ENCODE data around the gene ZNF775.

Gene ZNF775

DNA sequence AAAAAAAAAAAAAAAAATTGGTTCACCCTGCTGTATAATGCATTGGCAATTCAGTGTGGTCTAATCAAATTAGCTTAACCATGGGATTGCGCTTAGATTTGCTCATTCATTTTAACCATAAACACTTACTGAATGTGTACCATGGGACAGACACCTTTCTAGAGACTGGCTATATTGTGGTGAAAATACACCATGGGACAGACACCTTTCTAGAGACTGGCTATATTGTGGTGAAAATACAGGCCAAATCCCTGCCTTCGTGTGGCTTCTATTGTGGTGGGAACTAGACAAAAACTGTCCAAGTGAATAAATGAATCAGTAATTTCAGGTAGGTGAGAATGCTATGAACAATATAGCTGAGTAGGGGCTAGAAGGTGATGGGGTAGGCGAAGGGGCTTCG, 20.7 kb upstream of the ZNF775 start:
- H3K27ac Mint-ChIP-seq = no peak overlapping the region

GRCh38 chr7:150358988-150359621, 20.0 kb upstream of the ZNF775 start:
- Mint-ChIP-seq H3K4me1 (ENCODE audit: low read depth) (peaks cover 44% of the 10 kb centered on the region), H3K9me3 (no peaks in the 10 kb centered on the region), H3K36me3 (ENCODE audit: low read depth) (no peaks in the 10 kb centered on the region), H3K4me3 (no peak overlapping the region), H3K27me3 (peaks cover 8% of the 10 kb centered on the region), H3K27ac (peak overlapping the region; percentile 64)
- intact Hi-C loops (cut with micrococcal nuclease) = no loop called here

More for the DNA sequence above, 20.7 kb upstream of the ZNF775 start:
- no peak overlapping the region for H3K4me3 Mint-ChIP-seq
- H3K9me3 Mint-ChIP-seq = no peaks in the 10 kb centered on the region
- intact Hi-C loops (cut with micrococcal nuclease) = no loop called here
- H3K27me3 Mint-ChIP-seq = peaks cover 8% of the 10 kb centered on the region
- H3K36me3 Mint-ChIP-seq (ENCODE audit: low read depth) = no peaks in the 10 kb centered on the region
- H3K4me1 Mint-ChIP-seq (ENCODE audit: low read depth) = peaks cover 37% of the 10 kb centered on the region

DNA sequence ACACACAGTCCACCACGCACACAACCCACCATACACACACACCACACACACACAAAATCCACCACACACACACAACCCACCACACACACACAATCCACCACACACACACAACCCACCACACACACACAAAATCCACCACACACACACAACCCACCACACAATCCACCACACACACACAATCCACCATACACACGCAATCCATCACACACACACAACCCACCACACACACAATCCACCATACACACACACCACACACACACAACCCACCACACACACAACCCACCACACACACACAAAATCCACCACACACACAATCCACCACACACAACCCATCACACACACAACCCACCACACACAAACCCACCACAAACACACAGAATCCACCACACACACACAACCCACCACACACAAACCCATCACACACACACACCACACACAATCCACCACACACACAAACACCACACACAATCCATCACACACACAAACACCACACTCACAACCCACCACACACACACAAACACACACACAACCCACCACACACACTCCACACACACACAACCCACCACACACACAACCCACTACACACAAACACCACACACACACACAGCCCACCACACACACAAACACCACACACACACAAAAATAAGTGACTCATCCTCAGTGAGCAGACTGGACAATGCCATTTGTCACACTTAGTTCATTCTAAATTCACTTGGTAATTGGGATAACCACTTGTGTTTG, 19.3 kb upstream of the ZNF775 start:
- peak overlapping the region; percentile 64 for H3K27ac Mint-ChIP-seq
- H3K36me3 Mint-ChIP-seq (ENCODE audit: low read depth) = no peaks in the 10 kb centered on the region
- no peaks in the 10 kb centered on the region for H3K9me3 Mint-ChIP-seq
- H3K4me1 Mint-ChIP-seq (ENCODE audit: low read depth) = peaks cover 46% of the 10 kb centered on the region
- peaks cover 8% of the 10 kb centered on the region for H3K27me3 Mint-ChIP-seq
- intact Hi-C loops (cut with micrococcal nuclease) = no loop called here
- H3K4me3 Mint-ChIP-seq = no peak overlapping the region

- intact Hi-C loops (cut with micrococcal nuclease) = no loop called here
- peaks cover 52% of the 10 kb centered on the region for H3K4me1 Mint-ChIP-seq (ENCODE audit: low read depth)
Observed at GRCh38 chr7:150360363-150361058, 18.6 kb upstream of the ZNF775 start.

DNA sequence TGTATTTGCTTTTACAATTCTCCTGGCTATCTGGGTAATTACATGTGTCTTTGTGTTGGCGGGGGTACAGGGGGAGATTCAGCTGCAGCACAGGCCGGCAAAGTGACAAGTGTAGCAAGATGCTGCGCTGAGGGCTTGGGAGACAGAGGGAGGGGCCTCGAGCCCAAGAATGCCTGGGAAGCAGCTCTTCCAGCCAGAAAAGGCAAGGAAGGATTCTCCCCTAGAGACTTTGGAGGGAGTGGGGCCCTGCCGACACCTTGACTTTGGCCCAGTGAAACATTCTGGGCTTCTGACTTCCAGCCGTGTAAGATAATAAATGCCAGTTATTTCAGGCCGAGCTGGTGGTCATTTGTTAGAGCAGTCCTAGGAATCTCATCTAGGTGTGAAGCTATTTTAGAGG, 17.7 kb upstream of the ZNF775 start:
- Mint-ChIP-seq H3K4me1 (ENCODE audit: low read depth) (peaks cover 61% of the 10 kb centered on the region), H3K4me3 (no peak overlapping the region), H3K9me3 (no peaks in the 10 kb centered on the region), H3K27me3 (peaks cover 8% of the 10 kb centered on the region), H3K36me3 (ENCODE audit: low read depth) (no peaks in the 10 kb centered on the region), H3K27ac (peak overlapping the region; percentile 14)
- intact Hi-C loops (cut with micrococcal nuclease) = no loop called here

More at GRCh38 chr7:150360363-150361058, 18.6 kb upstream of the ZNF775 start:
- Mint-ChIP-seq H3K36me3 (ENCODE audit: low read depth) (no peaks in the 10 kb centered on the region), H3K9me3 (no peaks in the 10 kb centered on the region), H3K27ac (peak overlapping the region; percentile 64), H3K27me3 (peaks cover 8% of the 10 kb centered on the region), H3K4me3 (no peak overlapping the region)

DNA sequence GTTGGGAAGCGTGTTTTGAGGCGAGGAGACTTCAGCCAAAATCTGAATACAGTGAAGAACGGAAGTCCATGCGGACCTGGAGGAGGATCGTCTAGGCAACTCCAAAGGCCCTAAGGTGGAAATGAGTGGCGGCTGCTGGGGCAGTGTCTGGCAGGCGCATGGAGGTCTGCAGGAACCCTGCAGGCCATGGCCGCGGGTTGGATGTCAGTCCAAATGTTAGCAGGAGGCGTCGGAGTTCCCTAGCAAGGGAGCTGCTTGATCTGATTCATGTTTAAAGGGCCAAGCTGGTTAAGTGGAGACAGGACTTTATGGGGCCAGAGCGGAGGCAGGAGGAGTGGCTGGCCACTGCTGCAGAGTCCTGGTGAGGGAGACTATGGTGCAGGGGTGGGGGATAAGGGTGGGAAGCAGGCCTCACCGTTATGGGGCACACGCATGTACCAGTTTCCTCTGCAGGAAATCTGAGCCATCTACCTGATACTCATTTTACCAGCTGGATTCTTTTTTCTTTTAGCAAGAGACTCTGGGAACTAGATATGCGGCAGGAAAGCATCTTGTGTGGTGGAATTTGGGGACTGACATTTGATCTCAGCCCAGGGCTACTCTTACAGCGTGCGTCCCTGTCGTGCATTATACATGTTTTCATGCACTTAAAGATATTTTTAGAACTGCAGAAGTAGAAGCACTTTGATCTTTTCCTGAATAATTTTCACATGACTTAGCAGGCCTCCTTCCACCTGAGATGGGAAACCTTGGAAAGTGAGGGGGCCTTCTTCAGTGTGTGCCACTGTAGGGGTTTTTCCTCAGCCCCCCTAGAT, 17.1 kb upstream of the ZNF775 start:
- peaks cover 62% of the 10 kb centered on the region for H3K4me1 Mint-ChIP-seq (ENCODE audit: low read depth)
- peak overlapping the region; percentile 85 for H3K27ac Mint-ChIP-seq
- H3K9me3 Mint-ChIP-seq = no peaks in the 10 kb centered on the region
- no peaks in the 10 kb centered on the region for H3K36me3 Mint-ChIP-seq (ENCODE audit: low read depth)
- intact Hi-C loops (cut with micrococcal nuclease) = no loop called here
- peaks cover 8% of the 10 kb centered on the region for H3K27me3 Mint-ChIP-seq
- H3K4me3 Mint-ChIP-seq = no peak overlapping the region

GRCh38 chr7:150363370-150363769, 15.8 kb upstream of the ZNF775 start:
- Mint-ChIP-seq H3K4me3 (no peak overlapping the region), H3K27ac (peak overlapping the region; percentile 85), H3K36me3 (ENCODE audit: low read depth) (no peaks in the 10 kb centered on the region), H3K4me1 (ENCODE audit: low read depth) (peaks cover 52% of the 10 kb centered on the region), H3K9me3 (no peaks in the 10 kb centered on the region), H3K27me3 (peaks cover 8% of the 10 kb centered on the region)
- intact Hi-C loops (cut with micrococcal nuclease) = no loop called here

GRCh38 chr7:150363872-150364271, 15.3 kb upstream of the ZNF775 start:
- Mint-ChIP-seq H3K27me3 (peaks cover 8% of the 10 kb centered on the region), H3K36me3 (ENCODE audit: low read depth) (peaks cover 3% of the 10 kb centered on the region), H3K27ac (peak overlapping the region; percentile 85), H3K4me3 (no peak overlapping the region), H3K9me3 (no peaks in the 10 kb centered on the region), H3K4me1 (ENCODE audit: low read depth) (peaks cover 52% of the 10 kb centered on the region)
- intact Hi-C loops (cut with micrococcal nuclease) = loop anchor here (2.0 kb wide), 1 partner anchor 17 kb away; no protein-coding TSS in a partner anchor

DNA sequence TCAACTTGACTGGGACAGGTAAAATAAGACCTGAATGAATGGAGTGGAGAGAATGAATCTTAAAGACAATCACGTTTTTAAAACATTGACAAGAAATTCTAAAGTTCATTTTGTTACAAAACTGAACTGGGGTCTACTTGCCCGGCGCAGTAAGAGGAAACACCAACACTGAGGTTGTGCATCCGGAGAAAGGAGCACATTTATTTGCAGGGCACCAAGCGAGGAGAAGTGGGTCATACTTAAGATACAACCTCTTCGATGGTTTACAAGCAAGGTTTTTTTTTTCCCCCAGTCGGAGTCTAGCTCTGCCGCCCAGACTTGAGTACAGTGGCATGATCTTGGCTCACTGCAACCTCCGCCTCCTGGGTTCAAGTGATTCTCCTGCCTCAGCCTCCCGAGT, 13.9 kb upstream of the ZNF775 start:
- peaks cover 56% of the 10 kb centered on the region for H3K4me1 Mint-ChIP-seq (ENCODE audit: low read depth)
- peaks cover 7% of the 10 kb centered on the region for H3K27me3 Mint-ChIP-seq
- peaks cover 16% of the 10 kb centered on the region for H3K36me3 Mint-ChIP-seq (ENCODE audit: low read depth)
- no peaks in the 10 kb centered on the region for H3K9me3 Mint-ChIP-seq
- intact Hi-C loops (cut with micrococcal nuclease) = loop anchor here (2.0 kb wide), 1 partner anchor 16 kb away; no protein-coding TSS in a partner anchor
- H3K4me3 Mint-ChIP-seq = no peak overlapping the region
- peak overlapping the region; percentile 96 for H3K27ac Mint-ChIP-seq

DNA sequence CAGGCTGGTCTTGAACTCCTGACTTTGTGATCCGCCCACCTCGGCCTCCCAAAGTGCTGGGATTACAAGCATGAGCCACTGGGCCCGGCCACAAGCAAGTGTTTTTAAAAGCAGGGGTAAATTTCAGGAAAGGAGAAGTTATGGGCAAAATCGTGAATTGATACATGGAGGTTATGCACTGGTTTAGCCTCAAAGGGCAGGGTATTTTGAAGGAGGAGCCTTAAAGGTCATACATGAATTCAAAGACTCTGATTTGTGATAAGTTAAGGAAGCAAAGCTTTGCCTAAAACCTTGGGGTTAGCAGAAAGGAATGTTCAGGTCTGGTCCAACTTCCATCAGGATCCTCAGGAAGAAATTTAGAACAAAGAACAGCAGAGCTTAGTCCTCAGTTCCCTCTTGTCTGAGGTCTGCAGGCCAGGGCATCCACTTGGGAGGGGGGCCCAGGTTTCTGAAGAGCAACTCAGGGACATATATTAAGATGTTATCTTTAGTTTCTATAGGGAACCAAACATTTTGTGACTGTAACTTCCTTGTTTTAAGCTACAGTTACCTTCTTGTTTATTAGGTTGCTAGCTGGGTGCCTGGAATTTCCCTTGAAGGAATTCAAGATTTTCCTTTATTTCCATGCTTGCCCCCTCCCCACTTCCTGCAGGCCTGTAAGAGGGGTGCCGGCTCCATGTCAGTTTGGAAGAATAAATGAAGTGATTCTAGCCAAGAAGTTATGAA, 13.3 kb upstream of the ZNF775 start:
- peaks cover 22% of the 10 kb centered on the region for H3K36me3 Mint-ChIP-seq (ENCODE audit: low read depth)
- peaks cover 7% of the 10 kb centered on the region for H3K27me3 Mint-ChIP-seq
- peak overlapping the region; percentile 96 for H3K27ac Mint-ChIP-seq
- intact Hi-C loops (cut with micrococcal nuclease) = loop anchor here (2.0 kb wide), 2 partner anchors 15 to 69 kb away; no protein-coding TSS in a partner anchor
- peaks cover 62% of the 10 kb centered on the region for H3K4me1 Mint-ChIP-seq (ENCODE audit: low read depth)
- no peak overlapping the region for H3K4me3 Mint-ChIP-seq
- H3K9me3 Mint-ChIP-seq = no peaks in the 10 kb centered on the region

DNA sequence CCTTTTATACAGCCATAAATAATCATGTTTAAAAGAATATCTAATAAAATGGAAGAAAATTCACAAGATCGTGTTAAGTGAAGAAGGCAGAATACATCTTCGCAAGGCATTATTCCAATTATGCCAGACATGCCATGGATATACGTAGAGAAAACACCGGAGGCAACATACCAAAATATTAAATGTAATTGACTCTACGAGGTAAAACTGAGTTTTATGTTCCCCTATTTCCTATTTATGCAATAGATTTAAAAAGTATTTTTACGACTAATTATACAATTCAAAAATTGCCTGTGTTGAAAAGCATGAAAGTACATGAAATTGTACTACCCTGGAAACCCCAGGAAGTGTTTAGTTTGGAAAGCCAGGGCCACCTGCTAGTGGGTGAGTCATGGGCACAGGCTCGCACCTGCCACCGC, 11.4 kb upstream of the ZNF775 start:
- Mint-ChIP-seq H3K27ac (peak overlapping the region; percentile 94), H3K4me3 (peak overlapping the region; percentile 93), H3K36me3 (ENCODE audit: low read depth) (peaks cover 41% of the 10 kb centered on the region), H3K27me3 (no peaks in the 10 kb centered on the region), H3K4me1 (ENCODE audit: low read depth) (peaks cover 59% of the 10 kb centered on the region), H3K9me3 (no peaks in the 10 kb centered on the region)
- intact Hi-C loops (cut with micrococcal nuclease) = loop anchor here (2.0 kb wide), 1 partner anchor 67 kb away; no protein-coding TSS in a partner anchor

DNA sequence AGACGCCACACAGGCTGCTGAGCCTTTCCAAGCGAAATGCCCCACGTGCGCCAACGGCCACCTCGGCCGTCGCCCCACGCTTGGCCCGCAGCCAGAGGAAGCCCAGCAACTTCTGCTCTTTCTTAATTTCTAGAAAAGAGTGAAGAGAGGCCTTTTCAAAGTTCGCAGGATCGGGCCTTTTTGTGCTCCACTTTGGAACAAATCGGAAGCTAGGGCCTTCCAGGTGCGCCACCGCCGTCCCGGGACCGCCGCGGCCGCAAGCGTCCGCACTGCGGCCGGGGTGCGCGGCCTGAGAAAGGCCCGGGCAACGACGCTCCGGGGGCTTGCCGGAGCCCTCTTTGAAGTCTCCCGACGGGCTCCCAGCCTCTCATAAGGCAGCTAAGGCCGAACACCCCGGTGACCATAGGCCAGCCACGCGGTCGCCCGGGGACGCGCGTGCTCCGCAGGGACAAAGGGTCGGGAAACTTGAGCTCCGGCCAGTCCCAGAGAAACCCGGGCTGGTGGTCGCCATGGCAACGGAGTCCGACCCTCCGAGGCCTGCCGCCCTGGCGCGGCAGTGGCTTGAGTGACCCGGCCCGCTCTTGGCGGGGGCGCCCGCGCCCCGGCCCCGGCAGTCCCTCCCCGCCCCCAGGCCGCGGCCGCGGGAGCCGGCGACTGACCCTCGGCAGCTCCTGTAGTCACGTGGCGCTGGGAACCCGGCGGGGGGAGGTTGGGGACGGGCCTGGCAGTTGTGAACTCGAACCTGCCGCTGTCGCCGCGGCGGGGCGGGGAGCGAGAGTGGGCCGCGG, 10.8 kb upstream of the ZNF775 start, which contains the start of gene REPIN1:
REPIN1 (plus strand) TSS at position 727 of the 788 bp plus-strand sequence. CDS start 890 bp downstream, outside the sequence.
- H3K4me1 Mint-ChIP-seq (ENCODE audit: low read depth) = peaks cover 59% of the 10 kb centered on the region
- intact Hi-C loops (cut with micrococcal nuclease) = no loop called here
- no peaks in the 10 kb centered on the region for H3K9me3 Mint-ChIP-seq
- peak within 1 kb of the TSS; percentile 94 for H3K27ac Mint-ChIP-seq
- H3K4me3 Mint-ChIP-seq = peak within 1 kb of the TSS; percentile 93
- H3K27me3 Mint-ChIP-seq = no peaks in the 10 kb centered on the region
- peaks cover 47% of the 10 kb centered on the region for H3K36me3 Mint-ChIP-seq (ENCODE audit: low read depth)
